Measurements from ENCODE around the gene SEMA3E. TPM values are rescaled to one million over a fixed set of nuclear protein-coding genes. Genes with fewer than 3 reads are reported as not detected.

The SEMA3E gene
- total and polyA plus RNA-seq, 9 of the 15 experiments (the other 6 are each of a cell fraction or from before 2014, with no cell fraction given), result 0.01 to 1.4 (median 0.14) TPM; not detected in 2

DNA sequence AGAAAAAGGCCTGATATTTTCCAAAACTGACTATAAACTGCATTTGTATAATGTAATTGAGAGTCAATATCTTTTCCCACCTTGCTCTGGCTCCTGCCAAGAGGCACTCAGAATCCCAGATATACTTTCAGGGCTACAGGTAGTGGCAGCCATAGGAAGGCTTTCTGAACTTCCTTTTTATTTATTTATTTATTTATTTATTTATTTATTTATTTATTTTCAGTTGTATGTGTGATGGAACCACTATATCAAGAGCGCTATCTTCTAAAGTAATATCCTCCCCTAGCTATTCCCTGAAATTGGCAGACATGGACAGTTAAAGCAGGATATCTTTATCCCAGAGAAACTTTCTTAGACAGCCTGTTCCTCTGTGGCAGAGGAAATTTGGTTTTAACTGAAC lies 86.7 kb downstream of the SEMA3E start:
- no peaks in the 10 kb centered on the region for H4K20me1 ChIP-seq (replicated peaks; ENCODE audit: control insufficient read depth, insufficient read depth, low read length)
- H3K27me3 ChIP-seq (ENCODE audit: control insufficient read depth in 2 of 2, insufficient read depth in 2 of 2, low read length in 2 of 2), result no peaks in the 10 kb centered on the region
- no peak overlapping the region for H3K4me3 ChIP-seq
- ChIA-PET CTCF (ENCODE audit: low intra/inter-chr PET ratio) (no interaction called here), POLR2A (no interaction called here)
- ATAC-seq, result no peak
- no peak for DNase-seq (ENCODE audit: extremely low read depth in 1 of 4, low spot score in 3 of 4)
- no peaks in the 10 kb centered on the region for H3K9me1 ChIP-seq (ENCODE audit: control insufficient read depth, insufficient read depth, low read length)
- H3K79me2 ChIP-seq (ENCODE audit: control insufficient read depth, insufficient read depth, low read length), result no peaks in the 10 kb centered on the region
- TF ChIP-seq SRSF3 (IDR thresholded peaks at IDR 0.05; ENCODE audit: insufficient read depth, low read length), result no peak
- no peak for TF ChIP-seq ZC3H11A (IDR thresholded peaks at IDR 0.05; ENCODE audit: low read depth, low read length)
- no peak for TF ChIP-seq E2F1 (CRISPR knock-in tag; IDR thresholded peaks at IDR 0.05)
- TF ChIP-seq, protein P1, sequence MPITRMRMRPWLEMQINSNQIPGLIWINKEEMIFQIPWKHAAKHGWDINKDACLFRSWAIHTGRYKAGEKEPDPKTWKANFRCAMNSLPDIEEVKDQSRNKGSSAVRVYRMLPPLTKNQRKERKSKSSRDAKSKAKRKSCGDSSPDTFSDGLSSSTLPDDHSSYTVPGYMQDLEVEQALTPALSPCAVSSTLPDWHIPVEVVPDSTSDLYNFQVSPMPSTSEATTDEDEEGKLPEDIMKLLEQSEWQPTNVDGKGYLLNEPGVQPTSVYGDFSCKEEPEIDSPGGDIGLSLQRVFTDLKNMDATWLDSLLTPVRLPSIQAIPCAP (CRISPR knock-in tag; IDR thresholded peaks at IDR 0.05; ENCODE audit: borderline replicate concordance), result no peak
- TF ChIP-seq BHLHE40 (IDR thresholded peaks at IDR 0.05; ENCODE audit: low read length), result no peak
- no peak for TF ChIP-seq RNF219 (CRISPR knock-in tag; IDR thresholded peaks at IDR 0.05)
- no peak for TF ChIP-seq DPF2 (IDR thresholded peaks at IDR 0.05)
- no peak for TF ChIP-seq ZKSCAN8 (CRISPR knock-in tag; IDR thresholded peaks at IDR 0.05)
- intact Hi-C loops (cut with micrococcal nuclease), result no loop called here
- H3K9ac ChIP-seq (ENCODE audit: insufficient read depth in 1 of 2, low read depth in 2 of 2, low read length in 2 of 2), result no peak overlapping the region
- in situ Hi-C loops (cut with MboI), result no loop called here
- no peak overlapping the region for H3K4me2 ChIP-seq (ENCODE audit: insufficient read depth, low read length)
- no peaks in the 10 kb centered on the region for H3K9me3 ChIP-seq (replicated peaks; ENCODE audit: control insufficient read depth, insufficient read depth, low read depth, low read length)
- WGBS (ENCODE audit: insufficient coverage, low coverage, missing lambda C conversion rate), result 0% methylated on average over 1 of the region's 1 CpG
- no peaks in the 10 kb centered on the region for H3K36me3 ChIP-seq (ENCODE audit: control insufficient read depth, insufficient read depth, low read length)
- H3K4me1 ChIP-seq (replicated peaks in 1 of 2; ENCODE audit: control insufficient read depth in 2 of 2, insufficient read depth in 2 of 2, low read length in 2 of 2), result no peaks in the 10 kb centered on the region
- no TSS peak for BruUV-seq (replicated peaks)
- no peak overlapping the region for H2AFZ ChIP-seq (ENCODE audit: low read depth, low read length)
- no peak for FAIRE-seq
- H3K27ac ChIP-seq (ENCODE audit: extremely low read depth, low read depth, low read length), result no peak overlapping the region
